ENCODE data around the gene ALOXE3.

GRCh38 chr17:8155231-8155995 lies 37.1 kb upstream of the ALOXE3 start:
- no peak for TF ChIP-seq CTCF (IDR thresholded peaks at IDR 0.05)
- TF ChIP-seq POLR2A (IDR thresholded peaks at IDR 0.05) = no peak
- no peak for TF ChIP-seq EP300 (IDR thresholded peaks at IDR 0.05)

Measured in sigmoid colon (tissue), 4 donors.